HepG2 (cell line): ENCODE measurements around the gene KATNA1. TPM values are rescaled to one million over a fixed set of nuclear protein-coding genes. Genes with fewer than 3 reads are reported as not detected.
A peak's percentile ranks its signal among the peaks of the same experiment; 100 is the strongest.

ENCODE experiments used
- ATAC-seq: fragments of 200-7000 bp; cut with Tn5 transposase; 3 replicates; pipeline ENCODE4 v1.9.1; 2020; ENCODE audit warnings: mild to moderate bottlenecking, moderate library complexity
- BruUV-seq: library from RNA; stranded (reverse); fragments of 400-500 nt; replicated peaks from 2 replicates; lab custom pipeline; 2021; lab: Mats Ljungman, UMichigan
- CTCF ChIA-PET: fragments of 300-600 bp; formaldehyde crosslinking; extraction: SDS; loops from one replicate; lab custom pipeline; 2021; ENCODE audit warnings: low total read pairs, inconsistent platforms, low intra/inter-chr PET ratio; lab: Yijun Ruan, JAX
- POLR2A ChIA-PET: fragments of 350-600 bp; sonication (Branson Sonifier 250); formaldehyde crosslinking; loops from one replicate; lab custom pipeline; 2020; ENCODE audit warnings: antibody characterized with exemption, inconsistent platforms; lab: Yijun Ruan, JAX
- DNase-seq: peaks from one replicate; pipeline ENCODE4 v3.0.0-alpha.2; 2015; ENCODE audit warnings: low spot score
- FAIRE-seq: peaks from 3 replicates; lab custom pipeline; 2011; peaks lifted over from hg19 to GRCh38; lab: Jason Lieb, UNC
- H2AFZ ChIP-seq: one replicate; pipeline ENCODE4 v1.6.1; 2011; ENCODE audit warnings: low read length, inconsistent platforms
- H3K27ac ChIP-seq: fragments of 300-600 bp; 3 replicates; pipeline ENCODE4 v1.8.0; 2011; ENCODE audit warnings: mixed run types, mild to moderate bottlenecking, mixed read lengths, low read length, inconsistent platforms; ENCODE audit not compliant: insufficient read depth; ENCODE audit errors: extremely low read length
- H3K27me3 ChIP-seq, 2 experiments: fragments of 200-600 bp in 1 of 2; 2 replicates in 1 of 2; 3 replicates in 1 of 2; pipeline versions ENCODE4 v1.6.0 to v1.8.0; 2011; ENCODE audit warnings: low read length in 2 of 2, mild to moderate bottlenecking in 2 of 2, moderate library complexity in 2 of 2, inconsistent platforms in 1 of 2; ENCODE audit not compliant: insufficient read depth in 2 of 2, control insufficient read depth in 1 of 2
- H3K36me3 ChIP-seq, 2 experiments: fragments of 200-600 bp in 1 of 2; replicated peaks in 1 of 2; 2 replicates in 1 of 2; 3 replicates in 1 of 2; pipeline versions ENCODE4 v1.5.1 to v1.8.0; 2011; ENCODE audit warnings: low read length in 2 of 2, inconsistent platforms in 1 of 2; ENCODE audit not compliant: insufficient read depth in 2 of 2, control insufficient read depth in 1 of 2
- H3K4me1 ChIP-seq: 2 replicates; pipeline ENCODE4 v1.5.1; 2012; ENCODE audit warnings: low read length, inconsistent platforms; ENCODE audit not compliant: insufficient read depth
- H3K4me2 ChIP-seq: 2 replicates; pipeline ENCODE4 v1.6.0; 2011; ENCODE audit warnings: low read depth, low read length, inconsistent platforms
- H3K4me3 ChIP-seq, 3 experiments: fragments of 200-600 bp in 1 of 3; sonication (generic), shearing (Covaris generic) in 1 of 3; replicated peaks in 1 of 3; 2 replicates each; pipeline ENCODE4 v1.5.1; 2011 to 2016; ENCODE audit warnings: low read length in 3 of 3, inconsistent platforms in 2 of 3, low read depth in 2 of 3, mild to moderate bottlenecking in 2 of 3, control low read depth in 1 of 3, mixed read lengths in 1 of 3; ENCODE audit not compliant: insufficient read depth in 1 of 3
- H3K79me2 ChIP-seq: one replicate; pipeline ENCODE4 v1.6.1; 2011; ENCODE audit warnings: low read length, inconsistent platforms; ENCODE audit not compliant: insufficient read depth
- H3K9ac ChIP-seq: 2 replicates; pipeline ENCODE4 v1.6.0; 2011; ENCODE audit warnings: mild to moderate bottlenecking, low read depth, low read length, inconsistent platforms; ENCODE audit not compliant: insufficient read depth
- H3K9me3 ChIP-seq: 2 replicates; pipeline ENCODE4 v1.5.1; 2012; ENCODE audit warnings: mild to moderate bottlenecking, low read length
- H4K20me1 ChIP-seq: 2 replicates; pipeline ENCODE4 v1.6.0; 2011; ENCODE audit warnings: inconsistent platforms, mild to moderate bottlenecking, low read length, moderate library complexity; ENCODE audit not compliant: insufficient read depth
- ARNT ChIP-seq: fragments of 450-650 bp; IDR thresholded peaks from 2 replicates; pipeline ENCODE4 v1.6.1; 2017
- ATF7-NPFF ChIP-seq: sonication (generic); formaldehyde crosslinking; IDR thresholded peaks from 2 replicates; pipeline ENCODE4 v1.8.1; 2023; ENCODE audit warnings: mild to moderate bottlenecking, low read depth, missing genetic modification reagents, moderate library complexity
- DPF2 ChIP-seq: sonication (generic); formaldehyde crosslinking; IDR thresholded peaks from 2 replicates; pipeline ENCODE4 v1.4.0; 2020; ENCODE audit warnings: mild to moderate bottlenecking, low read depth, missing genetic modification reagents, borderline replicate concordance
- GATAD2A ChIP-seq: IDR thresholded peaks from 2 replicates; pipeline ENCODE4 v1.6.1; 2016
- NCOA5 ChIP-seq: sonication (generic); formaldehyde crosslinking; IDR thresholded peaks from 2 replicates; pipeline ENCODE4 v1.4.0; 2020; ENCODE audit warnings: missing genetic modification reagents
- SIX1 ChIP-seq: sonication (generic); formaldehyde crosslinking; IDR thresholded peaks from 2 replicates; pipeline ENCODE4 v1.4.0; 2020; ENCODE audit warnings: missing genetic modification reagents, borderline replicate concordance
- SOX6 ChIP-seq, 2 experiments: fragments of 450-650 bp in 1 of 2; sonication (generic) in 1 of 2; formaldehyde crosslinking in 1 of 2; IDR thresholded peaks; 2 replicates each; pipeline versions ENCODE4 v1.4.0 to v1.6.1; 2017 to 2020; ENCODE audit warnings: antibody characterized with exemption in 1 of 2, mild to moderate bottlenecking in 1 of 2, missing genetic modification reagents in 1 of 2
- TCF7L2 ChIP-seq: IDR thresholded peaks from 2 replicates; pipeline ENCODE4 v1.6.1; 2011; ENCODE audit warnings: mild to moderate bottlenecking, low read depth, low read length, moderate library complexity
- ZFY ChIP-seq: sonication (generic); formaldehyde crosslinking; IDR thresholded peaks from 2 replicates; pipeline ENCODE4 v1.4.0; 2020; ENCODE audit warnings: missing genetic modification reagents
- ZNF224 ChIP-seq: sonication (generic); formaldehyde crosslinking; IDR thresholded peaks from 2 replicates; pipeline ENCODE4 v1.5.0; 2020; ENCODE audit warnings: mild to moderate bottlenecking, missing genetic modification reagents
- ZNF660 ChIP-seq: sonication (generic); formaldehyde crosslinking; IDR thresholded peaks from 2 replicates; pipeline ENCODE4 v1.5.1; 2020; ENCODE audit warnings: mild to moderate bottlenecking, low read depth, missing genetic modification reagents, borderline replicate concordance
- WGBS: methylation state at CpG from one replicate; pipeline ENCODE4 v1.1.6; 2017; ENCODE audit warnings: low lambda C conversion rate; 5-methylcytosine and 5-hydroxymethylcytosine counted together
- in situ Hi-C: cut with HindIII; loops from 2 replicates; pipeline ENCODE4 v1.10.0; 2017; ENCODE audit warnings: low pct_unique_long_range_greater_than_20kb; ENCODE audit not compliant: extremely low pct_ligation_motif_present
- intact Hi-C: fragments of 100-400 bp; cut with micrococcal nuclease; formaldehyde crosslinking; loops from one replicate; pipeline ENCODE4 v1.10.0; 2022; ENCODE audit not compliant: unreplicated experiment
- polyA plus RNA-seq, 8 experiments: library from polyadenylated mRNA; depleted of rRNA in 3 of 8; stranded (reverse) in 7 of 8; unstranded in 1 of 8; fragments of >200 nt; fragmentation: Illumina TruSeq in 4 of 8; extraction: Trizol in 4 of 8; gene quantifications; 2 replicates each; pipeline versions ENCODE4 v1.2.1 to v1.2.3, GENCODE V29; 2011 to 2016; ENCODE audit warnings: low read depth in 4 of 8, missing spikeins in 1 of 8, mixed read lengths in 1 of 8; ENCODE audit not compliant: insufficient read depth in 1 of 8
- total RNA-seq, 5 experiments: library from RNA; depleted of rRNA; stranded (reverse); fragments of >200 nt; fragmentation: Illumina TruSeq; extraction: Trizol; gene quantifications; 2 replicates each; pipeline ENCODE4 v1.2.3, GENCODE V29; 2016; ENCODE audit warnings: low read depth in 1 of 5
- TF ChIP-seq, protein P1 (sequence below): sonication (generic); formaldehyde crosslinking; IDR thresholded peaks from 2 replicates; pipeline ENCODE4 v1.5.1; 2020; ENCODE audit warnings: mild to moderate bottlenecking, missing genetic modification reagents, moderate library complexity
- TF ChIP-seq, protein P2 (sequence below): sonication (generic); formaldehyde crosslinking; IDR thresholded peaks from 2 replicates; pipeline ENCODE4 v1.5.0; 2020; ENCODE audit warnings: mild to moderate bottlenecking, missing genetic modification reagents
- TF ChIP-seq, protein P3 (sequence below): IDR thresholded peaks from 2 replicates; pipeline ENCODE4 v1.6.1; 2016; ENCODE audit warnings: mild to moderate bottlenecking, missing biosample characterization, missing genetic modification reagents

The KATNA1 gene
- total and polyA plus RNA-seq, 2 of the 13 experiments (the other 11 are each of a cell fraction or from before 2014, with no cell fraction given), result 14.8 to 25.3 TPM

DNA sequence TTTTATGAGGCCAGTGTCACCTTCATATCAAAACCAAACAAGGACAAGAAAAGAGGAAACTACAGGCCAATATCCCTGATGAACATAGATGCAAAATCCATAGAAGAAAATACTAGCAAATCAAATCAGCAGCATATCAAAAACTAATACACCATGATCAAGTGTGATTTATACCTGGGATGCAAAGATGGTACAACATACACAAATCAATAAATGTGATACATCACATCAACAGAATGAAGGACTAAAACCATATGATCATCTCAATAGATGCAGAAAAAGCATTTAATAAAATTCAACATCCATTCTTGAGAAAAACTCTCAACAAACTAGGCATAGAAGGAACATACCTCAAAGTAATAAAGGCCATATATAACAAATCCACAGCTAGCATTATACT is 90.5 kb downstream of the KATNA1 start:
- Histone ChIP-seq H3K36me3 (no peaks in the 10 kb centered on the region), H3K9me3 (no peaks in the 10 kb centered on the region), H3K27me3 (peaks cover 0 to 28% of the 10 kb centered on the region in 2 experiments; a peak in 3 of 5 replicates), H3K4me1 (peaks cover 3% of the 10 kb centered on the region; the same call in 1 of the 2 replicates), H3K9ac (no peak overlapping the region), H3K27ac (no peak overlapping the region), H4K20me1 (no peaks in the 10 kb centered on the region), H3K4me3 (no peak overlapping the region), H3K79me2 (no peaks in the 10 kb centered on the region), H3K4me2 (no peak overlapping the region), H2AFZ (no peak overlapping the region)
- intact Hi-C loops, result no loop called here
- no peak for DNase-seq
- FAIRE-seq, result no peak
- ChIA-PET CTCF (no interaction called here), POLR2A (no interaction called here)
- TF ChIP-seq TCF7L2 (no peak), DPF2 (CRISPR knock-in tag) (no peak)
- in situ Hi-C loops, result no loop called here
- ATAC-seq, result no peak
- BruUV-seq, result no TSS peak

DNA sequence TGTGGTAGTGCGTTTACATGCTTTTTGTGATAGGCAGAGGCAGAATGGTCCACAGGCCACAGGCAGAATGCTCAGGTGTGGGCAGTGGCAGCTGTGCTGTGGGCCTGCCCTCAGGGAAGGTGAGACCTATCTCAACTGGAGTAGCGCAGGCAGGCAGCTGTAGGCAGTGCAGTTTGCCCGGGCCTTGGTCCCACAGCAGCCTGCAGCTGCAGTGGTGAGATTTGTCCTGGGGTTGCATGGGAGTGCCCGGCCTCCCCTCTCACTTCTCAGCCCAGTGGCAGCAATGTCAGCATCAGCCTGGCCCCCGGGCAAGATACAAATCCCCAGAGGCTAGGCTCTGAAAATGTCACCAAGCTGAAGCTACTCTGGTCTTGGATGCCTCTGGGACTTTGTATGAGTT is 96.6 kb downstream of the KATNA1 start:
- Histone ChIP-seq H3K27me3 (peaks cover 0 to 13% of the 10 kb centered on the region in 2 experiments; a peak in 4 of 5 replicates), H3K9ac (peak overlapping the region; percentile 23; the same call in 1 of the 2 replicates), H3K9me3 (no peaks in the 10 kb centered on the region), H3K4me1 (peaks cover 29% of the 10 kb centered on the region), H3K4me2 (peak overlapping the region; percentile 48), H2AFZ (peak overlapping the region; percentile 68), H3K4me3 (peak overlapping the region in 1 of 3 experiments; percentile 25; a peak in 1 of 6 replicates), H3K79me2 (no peaks in the 10 kb centered on the region), H3K36me3 (no peaks in the 10 kb centered on the region), H3K27ac (no peak overlapping the region), H4K20me1 (no peaks in the 10 kb centered on the region)
- no peak for DNase-seq
- intact Hi-C loops (no loop called here), in situ Hi-C loops (no loop called here)
- FAIRE-seq, result no peak
- WGBS, result 8% methylated on average over 4 of the region's 5 CpGs
- ATAC-seq, result peak; percentile 89
- CTCF ChIA-PET, result no interaction called here
- no TSS peak for BruUV-seq
- POLR2A ChIA-PET, result interaction anchor here (1.1 kb wide), 1 partner anchor 14 kb away, joined by 3 read pairs; the partner anchor contains the start of gene GINM1
- TF ChIP-seq ZNF660 (CRISPR knock-in tag) (no peak), SIX1 (CRISPR knock-in tag) (no peak), NCOA5 (CRISPR knock-in tag) (no peak), ZFY (CRISPR knock-in tag) (peak; percentile 54; the same call in 1 of the 2 replicates), SOX6 (IDR thresholded peaks at IDR 0.05) (no peak), SOX6 (CRISPR knock-in tag; IDR thresholded peaks at IDR 0.05) (no peak), GATAD2A (CRISPR knock-in tag) (no peak), ATF7-NPFF (CRISPR knock-in tag) (no peak), ARNT (no peak), ZNF224 (CRISPR knock-in tag) (no peak)
- TF ChIP-seq, protein P1, sequence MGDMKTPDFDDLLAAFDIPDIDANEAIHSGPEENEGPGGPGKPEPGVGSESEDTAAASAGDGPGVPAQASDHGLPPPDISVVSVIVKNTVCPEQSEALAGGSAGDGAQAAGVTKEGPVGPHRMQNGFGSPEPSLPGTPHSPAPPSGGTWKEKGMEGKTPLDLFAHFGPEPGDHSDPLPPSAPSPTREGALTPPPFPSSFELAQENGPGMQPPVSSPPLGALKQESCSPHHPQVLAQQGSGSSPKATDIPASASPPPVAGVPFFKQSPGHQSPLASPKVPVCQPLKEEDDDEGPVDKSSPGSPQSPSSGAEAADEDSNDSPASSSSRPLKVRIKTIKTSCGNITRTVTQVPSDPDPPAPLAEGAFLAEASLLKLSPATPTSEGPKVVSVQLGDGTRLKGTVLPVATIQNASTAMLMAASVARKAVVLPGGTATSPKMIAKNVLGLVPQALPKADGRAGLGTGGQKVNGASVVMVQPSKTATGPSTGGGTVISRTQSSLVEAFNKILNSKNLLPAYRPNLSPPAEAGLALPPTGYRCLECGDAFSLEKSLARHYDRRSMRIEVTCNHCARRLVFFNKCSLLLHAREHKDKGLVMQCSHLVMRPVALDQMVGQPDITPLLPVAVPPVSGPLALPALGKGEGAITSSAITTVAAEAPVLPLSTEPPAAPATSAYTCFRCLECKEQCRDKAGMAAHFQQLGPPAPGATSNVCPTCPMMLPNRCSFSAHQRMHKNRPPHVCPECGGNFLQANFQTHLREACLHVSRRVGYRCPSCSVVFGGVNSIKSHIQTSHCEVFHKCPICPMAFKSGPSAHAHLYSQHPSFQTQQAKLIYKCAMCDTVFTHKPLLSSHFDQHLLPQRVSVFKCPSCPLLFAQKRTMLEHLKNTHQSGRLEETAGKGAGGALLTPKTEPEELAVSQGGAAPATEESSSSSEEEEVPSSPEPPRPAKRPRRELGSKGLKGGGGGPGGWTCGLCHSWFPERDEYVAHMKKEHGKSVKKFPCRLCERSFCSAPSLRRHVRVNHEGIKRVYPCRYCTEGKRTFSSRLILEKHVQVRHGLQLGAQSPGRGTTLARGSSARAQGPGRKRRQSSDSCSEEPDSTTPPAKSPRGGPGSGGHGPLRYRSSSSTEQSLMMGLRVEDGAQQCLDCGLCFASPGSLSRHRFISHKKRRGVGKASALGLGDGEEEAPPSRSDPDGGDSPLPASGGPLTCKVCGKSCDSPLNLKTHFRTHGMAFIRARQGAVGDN (CRISPR knock-in tag), result peak; percentile 61
- TF ChIP-seq, protein P2, sequence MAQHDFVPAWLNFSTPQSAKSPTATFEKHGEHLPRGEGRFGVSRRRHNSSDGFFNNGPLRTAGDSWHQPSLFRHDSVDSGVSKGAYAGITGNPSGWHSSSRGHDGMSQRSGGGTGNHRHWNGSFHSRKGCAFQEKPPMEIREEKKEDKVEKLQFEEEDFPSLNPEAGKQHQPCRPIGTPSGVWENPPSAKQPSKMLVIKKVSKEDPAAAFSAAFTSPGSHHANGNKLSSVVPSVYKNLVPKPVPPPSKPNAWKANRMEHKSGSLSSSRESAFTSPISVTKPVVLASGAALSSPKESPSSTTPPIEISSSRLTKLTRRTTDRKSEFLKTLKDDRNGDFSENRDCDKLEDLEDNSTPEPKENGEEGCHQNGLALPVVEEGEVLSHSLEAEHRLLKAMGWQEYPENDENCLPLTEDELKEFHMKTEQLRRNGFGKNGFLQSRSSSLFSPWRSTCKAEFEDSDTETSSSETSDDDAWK (CRISPR knock-in tag), result no peak
- TF ChIP-seq, protein P3, sequence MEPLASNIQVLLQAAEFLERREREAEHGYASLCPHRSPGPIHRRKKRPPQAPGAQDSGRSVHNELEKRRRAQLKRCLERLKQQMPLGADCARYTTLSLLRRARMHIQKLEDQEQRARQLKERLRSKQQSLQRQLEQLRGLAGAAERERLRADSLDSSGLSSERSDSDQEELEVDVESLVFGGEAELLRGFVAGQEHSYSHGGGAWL (CRISPR knock-in tag), result no peak
